T-helper 1 cell treated with Interleukin-12 subunit alpha and Interleukin-12 subunit beta and Interleukin-4 antibody, amounts not matched to agents 30 μg/mL and 1 μg/mL, for 36 hours (primary cell): ENCODE measurements around the gene GTF3C1.
"Not testable (repeated sequence)": the region's sequence is repeated elsewhere in the genome, so short reads cannot be mapped to it uniquely, and the experiment has no call there.

Source experiments
- H3K27ac Mint-ChIP-seq: one replicate; pipeline ENCODE4 v1.8.0; 2021; ENCODE audit warnings: mild to moderate bottlenecking, mixed read lengths
- H3K27me3 Mint-ChIP-seq: one replicate; pipeline ENCODE4 v1.8.0; 2021; ENCODE audit warnings: low read depth, mixed read lengths
- H3K36me3 Mint-ChIP-seq: one replicate; pipeline ENCODE4 v1.8.0; 2021; ENCODE audit warnings: low read depth, mixed read lengths
- H3K4me1 Mint-ChIP-seq: one replicate; pipeline ENCODE4 v1.8.0; 2021; ENCODE audit warnings: low read depth, mixed read lengths
- H3K4me3 Mint-ChIP-seq: one replicate; pipeline ENCODE4 v1.8.0; 2021; ENCODE audit warnings: mild to moderate bottlenecking, moderate library complexity, mixed read lengths
- H3K9me3 Mint-ChIP-seq: one replicate; pipeline ENCODE4 v1.8.0; 2021; ENCODE audit warnings: mixed read lengths

GTF3C1 gene

DNA sequence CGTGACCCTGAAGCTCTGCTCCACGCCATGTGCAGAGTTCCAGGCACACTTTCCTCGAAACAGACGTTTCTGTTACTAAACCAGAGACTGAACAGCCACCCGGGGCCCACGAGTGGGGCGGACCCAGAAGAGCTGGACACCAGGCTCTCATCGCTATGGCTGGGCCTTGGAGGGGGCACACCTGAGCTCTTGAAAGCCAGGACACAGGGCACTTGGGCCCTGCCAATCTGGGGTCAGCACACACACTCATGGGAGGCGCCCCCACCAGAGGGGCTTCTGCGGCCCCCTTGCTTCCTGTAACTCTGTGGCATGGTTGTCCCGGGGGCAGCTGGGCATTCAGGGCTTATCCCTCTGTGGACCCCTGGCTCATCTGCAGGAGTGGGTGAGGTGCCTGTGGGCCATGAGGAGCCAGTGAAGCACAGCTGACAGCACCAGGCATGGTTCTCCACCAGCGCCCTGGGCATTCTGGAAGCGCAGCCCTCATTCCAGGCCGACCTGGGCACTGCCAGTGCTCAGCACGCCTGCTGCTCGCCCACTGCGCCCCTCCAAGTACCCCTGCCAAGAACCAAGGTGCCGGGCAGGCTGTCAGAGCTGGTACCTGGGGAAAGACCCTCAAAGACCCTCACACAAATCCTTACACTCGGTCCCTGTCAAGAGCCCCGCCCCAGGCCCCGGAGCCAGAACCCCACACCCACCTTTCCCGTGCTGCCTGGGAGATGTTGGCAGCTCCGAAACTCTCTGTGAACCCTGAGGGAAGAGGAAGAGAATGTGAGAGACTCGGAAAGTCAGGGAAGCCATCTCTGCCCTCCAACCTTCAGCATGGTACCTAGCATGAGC is 86.6 kb downstream of the GTF3C1 start:
- no peaks in the 10 kb centered on the region for H3K9me3 Mint-ChIP-seq
- H3K36me3 Mint-ChIP-seq, result peaks cover 35% of the 10 kb centered on the region
- no peak overlapping the region for H3K4me3 Mint-ChIP-seq
- H3K27ac Mint-ChIP-seq, result peak overlapping the region; percentile 70
- H3K4me1 Mint-ChIP-seq, result peaks cover 10% of the 10 kb centered on the region
- no peaks in the 10 kb centered on the region for H3K27me3 Mint-ChIP-seq

DNA sequence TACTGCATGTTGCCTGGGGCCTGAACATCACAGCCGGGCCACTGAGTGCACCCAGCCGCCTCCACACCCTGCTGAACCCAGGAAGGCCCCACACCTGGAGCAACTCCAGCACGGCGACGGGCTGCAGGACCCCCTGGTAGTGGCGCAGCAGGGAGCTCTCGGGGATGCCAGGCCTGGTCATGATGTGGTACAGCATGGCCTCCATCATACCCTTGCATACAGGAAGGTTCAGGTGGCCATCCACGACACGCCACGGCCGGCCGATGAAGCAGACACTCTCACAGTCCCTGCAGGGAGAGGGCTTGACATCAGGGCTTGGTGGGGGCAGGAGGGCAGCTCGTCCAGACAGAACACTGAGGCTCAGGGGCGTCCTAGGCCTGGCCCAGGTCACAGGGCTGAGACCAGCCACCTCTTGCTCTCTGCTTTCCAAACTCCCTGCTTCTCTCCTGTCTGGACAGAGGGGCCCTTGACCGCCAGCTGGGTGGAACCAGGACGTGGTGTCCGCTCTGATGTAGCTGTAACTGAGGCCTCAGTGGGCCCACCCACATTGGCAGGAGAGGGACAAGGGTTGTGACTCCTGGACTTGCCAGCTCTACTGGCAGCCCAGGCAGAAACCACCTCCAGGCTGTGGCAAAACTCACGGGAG is 87.4 kb downstream of the GTF3C1 start:
- H3K27ac Mint-ChIP-seq, result no peak overlapping the region
- H3K4me3 Mint-ChIP-seq, result no peak overlapping the region
- H3K36me3 Mint-ChIP-seq, result peaks cover 31% of the 10 kb centered on the region
- H3K9me3 Mint-ChIP-seq, result no peaks in the 10 kb centered on the region
- peaks cover 11% of the 10 kb centered on the region for H3K4me1 Mint-ChIP-seq
- no peaks in the 10 kb centered on the region for H3K27me3 Mint-ChIP-seq

- no peaks in the 10 kb centered on the region for H3K9me3 Mint-ChIP-seq
Measured at GRCh38 chr16:27461483-27462171, 88.1 kb downstream of the GTF3C1 start.

GRCh38 chr16:27460663-27461482 is 88.8 kb downstream of the GTF3C1 start:
- Mint-ChIP-seq H3K36me3 (peaks cover 24% of the 10 kb centered on the region), H3K4me1 (peaks cover 22% of the 10 kb centered on the region)

More at GRCh38 chr16:27461483-27462171, 88.1 kb downstream of the GTF3C1 start:
- Mint-ChIP-seq H3K4me1 (peaks cover 18% of the 10 kb centered on the region), H3K4me3 (no peak overlapping the region), H3K27ac (no peak overlapping the region), H3K36me3 (peaks cover 28% of the 10 kb centered on the region), H3K27me3 (no peaks in the 10 kb centered on the region)

DNA sequence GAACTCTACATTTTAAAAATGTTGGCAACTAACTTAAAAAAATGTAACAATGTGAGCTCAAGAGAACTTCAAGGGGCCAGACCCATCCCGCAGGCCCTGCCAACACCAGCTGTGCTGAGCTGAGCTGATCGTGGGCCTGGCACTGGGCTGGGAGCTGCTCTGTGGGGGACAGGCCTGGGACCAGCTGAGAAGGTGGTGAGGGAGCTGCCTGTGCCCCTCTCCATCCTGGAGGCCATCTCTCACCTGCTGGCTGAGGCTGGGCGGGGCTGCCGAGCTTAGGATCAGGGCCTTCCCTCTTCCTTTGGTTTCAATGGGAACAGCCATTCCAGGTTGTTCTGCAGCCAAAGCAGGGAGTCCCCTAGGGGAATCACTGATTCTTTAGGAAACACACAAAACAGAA is 89.5 kb downstream of the GTF3C1 start:
- peaks cover 22% of the 10 kb centered on the region for H3K36me3 Mint-ChIP-seq
- no peaks in the 10 kb centered on the region for H3K27me3 Mint-ChIP-seq
- no peak overlapping the region for H3K27ac Mint-ChIP-seq
- peaks cover 29% of the 10 kb centered on the region for H3K4me1 Mint-ChIP-seq
- no peak overlapping the region for H3K4me3 Mint-ChIP-seq
- H3K9me3 Mint-ChIP-seq, result no peaks in the 10 kb centered on the region

More at GRCh38 chr16:27460663-27461482, 88.8 kb downstream of the GTF3C1 start:
- H3K27me3 Mint-ChIP-seq, result no peaks in the 10 kb centered on the region
- H3K9me3 Mint-ChIP-seq, result no peaks in the 10 kb centered on the region
- H3K27ac Mint-ChIP-seq, result no peak overlapping the region
- H3K4me3 Mint-ChIP-seq, result no peak overlapping the region

- H3K4me1 Mint-ChIP-seq, result peaks cover 34% of the 10 kb centered on the region
- H3K27me3 Mint-ChIP-seq, result no peaks in the 10 kb centered on the region
- peaks cover 18% of the 10 kb centered on the region for H3K36me3 Mint-ChIP-seq
- no peaks in the 10 kb centered on the region for H3K9me3 Mint-ChIP-seq
- H3K4me3 Mint-ChIP-seq, result no peak overlapping the region
- H3K27ac Mint-ChIP-seq, result peak overlapping the region; percentile 19
Measured at GRCh38 chr16:27458987-27459688, 90.6 kb downstream of the GTF3C1 start.

GRCh38 chr16:27458258-27458657 is 91.5 kb downstream of the GTF3C1 start:
- H3K27ac Mint-ChIP-seq, result no peak overlapping the region
- H3K36me3 Mint-ChIP-seq, result peaks cover 15% of the 10 kb centered on the region
- H3K4me1 Mint-ChIP-seq, result peaks cover 29% of the 10 kb centered on the region

DNA sequence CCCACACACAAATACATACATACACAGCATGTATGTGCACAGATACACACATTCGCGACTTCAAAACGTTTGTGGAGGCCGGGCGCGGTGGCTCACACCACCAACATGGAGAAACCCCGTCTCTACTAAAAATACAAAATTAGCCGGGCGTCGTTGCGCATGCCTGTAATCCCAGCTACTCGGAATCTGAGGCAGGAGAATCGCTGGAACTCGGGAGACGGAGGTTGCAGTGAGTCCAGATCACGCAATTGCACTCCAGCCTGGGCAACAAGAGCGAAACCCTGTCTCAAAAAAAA is 92.2 kb downstream of the GTF3C1 start:
- not testable (repeated sequence) for H3K27me3 Mint-ChIP-seq, H3K27ac Mint-ChIP-seq, H3K9me3 Mint-ChIP-seq, H3K4me3 Mint-ChIP-seq
- peaks cover 30% of the 10 kb centered on the region for H3K4me1 Mint-ChIP-seq
- H3K36me3 Mint-ChIP-seq, result peaks cover 19% of the 10 kb centered on the region

More at GRCh38 chr16:27458258-27458657, 91.5 kb downstream of the GTF3C1 start:
- peaks cover 3% of the 10 kb centered on the region for H3K9me3 Mint-ChIP-seq
- H3K4me3 Mint-ChIP-seq, result no peak overlapping the region
- no peaks in the 10 kb centered on the region for H3K27me3 Mint-ChIP-seq

GRCh38 chr16:27455700-27456099 is 94.0 kb downstream of the GTF3C1 start:
- no peak overlapping the region for H3K4me3 Mint-ChIP-seq

GRCh38 chr16:27453494-27453825 is 96.3 kb downstream of the GTF3C1 start:
- Mint-ChIP-seq H3K27ac (peak overlapping the region; percentile 50), H3K4me1 (peaks cover 54% of the 10 kb centered on the region), H3K27me3 (no peaks in the 10 kb centered on the region), H3K9me3 (peaks cover 8% of the 10 kb centered on the region), H3K4me3 (no peak overlapping the region), H3K36me3 (peaks cover 39% of the 10 kb centered on the region)

More at GRCh38 chr16:27455700-27456099, 94.0 kb downstream of the GTF3C1 start:
- peaks cover 28% of the 10 kb centered on the region for H3K36me3 Mint-ChIP-seq
- peak overlapping the region; percentile 60 for H3K27ac Mint-ChIP-seq
- H3K4me1 Mint-ChIP-seq, result peaks cover 40% of the 10 kb centered on the region
- peaks cover 8% of the 10 kb centered on the region for H3K9me3 Mint-ChIP-seq
- no peaks in the 10 kb centered on the region for H3K27me3 Mint-ChIP-seq

- peaks cover 41% of the 10 kb centered on the region for H3K36me3 Mint-ChIP-seq
- H3K4me1 Mint-ChIP-seq, result peaks cover 60% of the 10 kb centered on the region
- peak overlapping the region; percentile 50 for H3K27ac Mint-ChIP-seq
- no peak overlapping the region for H3K4me3 Mint-ChIP-seq
- H3K9me3 Mint-ChIP-seq, result peaks cover 11% of the 10 kb centered on the region
- H3K27me3 Mint-ChIP-seq, result no peaks in the 10 kb centered on the region
Measured at GRCh38 chr16:27452569-27453493, 96.9 kb downstream of the GTF3C1 start.

GRCh38 chr16:27450196-27450549 is 99.5 kb downstream of the GTF3C1 start:
- H3K27ac Mint-ChIP-seq, result peak overlapping the region; percentile 82
- no peak overlapping the region for H3K4me3 Mint-ChIP-seq
- H3K9me3 Mint-ChIP-seq, result peaks cover 20% of the 10 kb centered on the region
- no peaks in the 10 kb centered on the region for H3K27me3 Mint-ChIP-seq
- H3K36me3 Mint-ChIP-seq, result peaks cover 67% of the 10 kb centered on the region
- peaks cover 54% of the 10 kb centered on the region for H3K4me1 Mint-ChIP-seq
